IPS-15b (cell line): ENCODE results near the gene TTC6.

Source experiments
- H3K27me3 ChIP-seq: one replicate; pipeline ENCODE4 v1.6.1; 2013; ENCODE audit warnings: low read length; ENCODE audit not compliant: control insufficient read depth, insufficient read depth
- H3K36me3 ChIP-seq: one replicate; pipeline ENCODE4 v1.6.1; 2013; ENCODE audit warnings: low read length; ENCODE audit not compliant: control insufficient read depth, insufficient read depth
- H3K4me1 ChIP-seq: one replicate; pipeline ENCODE4 v1.6.1; 2013; ENCODE audit warnings: mild to moderate bottlenecking, low read length; ENCODE audit not compliant: control insufficient read depth, insufficient read depth
- H3K4me3 ChIP-seq: one replicate; pipeline ENCODE4 v1.5.1; 2013; ENCODE audit warnings: low read depth, low read length
- H3K9ac ChIP-seq: one replicate; pipeline ENCODE4 v1.6.1; 2013; ENCODE audit warnings: low read depth, mild to moderate bottlenecking, low read length
- H3K9me3 ChIP-seq: one replicate; pipeline ENCODE4 v1.6.1; 2013; ENCODE audit warnings: mild to moderate bottlenecking, low read length; ENCODE audit not compliant: control insufficient read depth, insufficient read depth

TTC6 gene

GRCh38 chr14:37601865-37602264, 6.4 kb downstream of the TTC6 start:
- no peaks in the 10 kb centered on the region for H3K9me3 ChIP-seq
- peaks cover 100% of the 10 kb centered on the region for H3K27me3 ChIP-seq
- H3K4me1 ChIP-seq, result no peaks in the 10 kb centered on the region
- H3K9ac ChIP-seq, result no peak overlapping the region
- H3K4me3 ChIP-seq, result no peak overlapping the region
- no peaks in the 10 kb centered on the region for H3K36me3 ChIP-seq

GRCh38 chr14:37602605-37603453, 7.4 kb downstream of the TTC6 start:
- Histone ChIP-seq H3K36me3 (no peaks in the 10 kb centered on the region), H3K4me1 (no peaks in the 10 kb centered on the region), H3K27me3 (peaks cover 100% of the 10 kb centered on the region), H3K4me3 (no peak overlapping the region), H3K9ac (no peak overlapping the region), H3K9me3 (no peaks in the 10 kb centered on the region)

GRCh38 chr14:37603688-37604251, 8.3 kb downstream of the TTC6 start:
- H3K9ac ChIP-seq, result no peak overlapping the region
- H3K27me3 ChIP-seq, result peaks cover 100% of the 10 kb centered on the region
- no peaks in the 10 kb centered on the region for H3K9me3 ChIP-seq
- no peaks in the 10 kb centered on the region for H3K4me1 ChIP-seq
- H3K4me3 ChIP-seq, result peak overlapping the region; percentile 18
- no peaks in the 10 kb centered on the region for H3K36me3 ChIP-seq

DNA sequence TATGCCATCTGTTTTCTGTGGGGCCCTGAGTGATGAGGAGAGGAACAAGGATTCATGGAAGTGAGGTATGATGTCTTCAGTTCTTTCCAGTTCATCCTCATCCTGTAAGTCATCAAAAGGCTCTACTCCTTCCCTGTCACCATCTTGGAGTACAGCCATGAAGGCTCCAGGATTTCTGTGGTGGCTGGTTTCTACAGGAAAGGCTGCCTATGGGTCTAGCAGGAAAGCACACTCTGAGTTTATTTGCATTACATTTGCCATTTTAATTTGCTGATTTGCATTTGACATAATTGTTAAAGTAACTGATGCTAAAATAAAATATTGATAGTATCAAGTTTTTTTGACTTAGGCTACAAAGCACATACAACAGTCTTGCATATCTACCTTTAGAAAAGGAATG, 11.2 kb downstream of the TTC6 start:
- Histone ChIP-seq H3K4me3 (no peak overlapping the region), H3K36me3 (no peaks in the 10 kb centered on the region), H3K27me3 (peaks cover 97% of the 10 kb centered on the region), H3K4me1 (no peaks in the 10 kb centered on the region), H3K9me3 (no peaks in the 10 kb centered on the region), H3K9ac (no peak overlapping the region)

GRCh38 chr14:37608649-37609048, 13.2 kb downstream of the TTC6 start:
- Histone ChIP-seq H3K4me1 (no peaks in the 10 kb centered on the region), H3K36me3 (no peaks in the 10 kb centered on the region), H3K27me3 (peaks cover 88% of the 10 kb centered on the region), H3K4me3 (no peak overlapping the region), H3K9me3 (peaks cover 5% of the 10 kb centered on the region), H3K9ac (no peak overlapping the region)

DNA sequence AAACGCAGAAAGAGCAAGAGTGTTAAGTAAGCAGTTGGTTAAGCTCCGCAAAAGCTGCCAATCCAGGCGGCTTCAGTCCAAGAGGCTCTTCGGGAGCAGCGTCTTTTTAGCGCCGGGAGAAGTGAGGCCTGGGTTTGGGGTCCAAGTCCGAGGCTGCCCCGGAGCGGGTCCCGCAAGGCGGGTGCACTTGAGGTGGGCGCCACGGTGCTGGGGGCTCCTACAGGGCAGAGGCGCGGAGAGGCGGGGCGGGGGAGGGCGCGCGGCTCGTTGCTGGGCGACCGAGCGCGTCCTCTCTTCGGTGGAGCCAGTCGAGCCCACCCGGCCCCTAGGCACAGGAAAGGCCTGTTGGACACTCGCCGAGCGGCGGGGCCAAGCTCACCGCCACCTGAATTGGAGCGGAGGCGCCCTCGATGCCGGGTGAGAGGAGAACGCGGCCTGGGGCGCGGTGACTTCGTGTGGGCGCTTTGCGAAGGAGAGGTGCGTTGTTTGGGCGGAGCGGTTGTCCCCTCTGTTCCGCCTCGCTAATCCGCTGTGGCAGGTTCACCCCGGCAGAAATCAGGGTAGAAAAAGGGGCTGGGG, 15.6 kb downstream of the TTC6 start:
- peak overlapping the region; percentile 18 for H3K4me3 ChIP-seq

DNA sequence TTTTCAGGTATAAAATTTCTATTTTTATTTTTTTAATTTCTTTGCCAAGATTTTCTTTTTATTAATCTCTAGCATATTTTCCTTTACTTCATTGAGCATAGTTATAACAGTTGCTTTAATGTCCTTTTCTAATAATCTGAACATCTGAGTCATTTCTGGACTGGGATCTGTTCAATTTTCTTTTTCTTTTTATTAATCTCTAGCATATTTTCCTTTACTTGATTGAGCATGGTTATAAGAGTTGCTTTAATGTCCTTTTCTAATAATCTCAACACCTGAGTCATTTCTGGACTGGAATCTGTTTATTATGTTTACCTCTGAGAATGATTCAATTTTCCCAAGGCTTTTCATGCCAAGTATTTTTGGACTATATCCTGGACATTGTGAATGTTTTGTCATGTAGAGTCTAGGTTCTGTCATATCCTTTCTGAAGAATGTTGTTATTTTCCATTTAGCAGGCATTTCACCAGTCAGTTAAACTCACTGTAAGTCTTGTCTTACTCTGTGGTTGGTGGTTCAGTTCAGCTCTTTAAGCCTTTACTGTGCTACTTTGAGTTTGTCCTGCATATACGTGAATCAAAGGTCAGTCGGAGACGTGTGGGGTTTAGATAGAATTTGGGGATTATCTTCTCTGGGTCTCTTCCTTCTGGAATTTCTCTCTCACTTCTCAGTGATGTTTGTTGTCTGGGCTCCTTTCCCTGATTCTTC, 20.3 kb downstream of the TTC6 start:
- Histone ChIP-seq H3K36me3 (no peaks in the 10 kb centered on the region), H3K27me3 (peaks cover 33% of the 10 kb centered on the region), H3K4me1 (no peaks in the 10 kb centered on the region), H3K9me3 (peaks cover 8% of the 10 kb centered on the region), H3K4me3 (no peak overlapping the region), H3K9ac (no peak overlapping the region)

More for the DNA sequence above, 15.6 kb downstream of the TTC6 start:
- no peaks in the 10 kb centered on the region for H3K4me1 ChIP-seq
- H3K9ac ChIP-seq, result no peak overlapping the region
- H3K27me3 ChIP-seq, result peaks cover 64% of the 10 kb centered on the region
- H3K9me3 ChIP-seq, result peaks cover 8% of the 10 kb centered on the region
- H3K36me3 ChIP-seq, result no peaks in the 10 kb centered on the region

DNA sequence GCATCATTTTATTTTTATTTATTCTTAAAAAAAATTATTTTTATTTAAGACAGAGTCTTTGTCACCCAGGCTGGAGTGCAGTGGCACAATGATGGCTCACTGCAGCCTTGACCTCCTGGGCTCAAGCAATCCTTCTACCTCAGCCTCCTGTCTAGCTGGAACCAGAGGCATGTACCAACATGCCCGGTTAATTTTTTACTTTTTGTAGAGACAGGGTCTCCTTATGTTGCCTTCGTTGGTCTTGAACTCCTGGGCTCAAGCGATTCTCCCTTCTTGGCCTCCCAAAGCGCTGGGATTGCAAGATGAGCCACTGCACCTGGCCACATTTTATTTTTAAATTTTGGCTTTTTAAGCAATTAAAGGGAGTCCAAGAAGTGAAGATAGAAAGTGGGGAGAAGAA, 21.4 kb downstream of the TTC6 start:
- no peak overlapping the region for H3K4me3 ChIP-seq
- no peaks in the 10 kb centered on the region for H3K4me1 ChIP-seq

DNA sequence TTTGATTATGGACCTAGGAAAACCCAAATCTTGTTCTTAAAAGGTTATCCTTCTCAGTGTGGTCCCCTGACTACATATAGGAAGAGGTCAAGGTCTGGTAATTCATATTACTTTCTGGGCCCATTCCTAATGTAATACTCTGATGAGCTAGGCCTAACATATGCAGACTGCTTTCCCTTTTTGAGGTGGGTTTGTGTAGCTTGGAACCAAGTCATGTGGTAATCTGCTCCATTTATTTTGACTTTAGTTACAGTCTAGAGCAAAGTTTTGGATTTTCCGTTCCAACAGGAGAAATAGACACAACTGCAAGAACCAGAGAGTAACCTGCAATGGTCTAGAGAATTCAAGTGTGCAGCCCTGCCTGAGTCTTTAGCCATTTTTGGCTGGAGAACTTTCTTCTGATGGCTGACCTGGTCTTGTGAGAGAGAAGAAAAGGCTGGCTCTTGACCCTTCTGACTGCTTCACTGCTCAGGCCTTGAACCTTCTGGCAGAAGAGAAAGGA, 22.5 kb downstream of the TTC6 start:
- peaks cover 37% of the 10 kb centered on the region for H3K27me3 ChIP-seq
- no peaks in the 10 kb centered on the region for H3K4me1 ChIP-seq
- no peak overlapping the region for H3K4me3 ChIP-seq
- no peak overlapping the region for H3K9ac ChIP-seq
- peaks cover 3% of the 10 kb centered on the region for H3K9me3 ChIP-seq
- no peaks in the 10 kb centered on the region for H3K36me3 ChIP-seq

More for the DNA sequence above, 21.4 kb downstream of the TTC6 start:
- peaks cover 35% of the 10 kb centered on the region for H3K27me3 ChIP-seq
- H3K36me3 ChIP-seq, result no peaks in the 10 kb centered on the region
- no peak overlapping the region for H3K9ac ChIP-seq
- H3K9me3 ChIP-seq, result peaks cover 8% of the 10 kb centered on the region

GRCh38 chr14:37618498-37619028, 23.1 kb downstream of the TTC6 start:
- no peaks in the 10 kb centered on the region for H3K4me1 ChIP-seq
- H3K27me3 ChIP-seq, result peaks cover 43% of the 10 kb centered on the region
- no peak overlapping the region for H3K9ac ChIP-seq
- peaks cover 3% of the 10 kb centered on the region for H3K9me3 ChIP-seq
- no peaks in the 10 kb centered on the region for H3K36me3 ChIP-seq
- no peak overlapping the region for H3K4me3 ChIP-seq

GRCh38 chr14:37620856-37621255, 25.4 kb downstream of the TTC6 start:
- no peaks in the 10 kb centered on the region for H3K36me3 ChIP-seq
- peaks cover 53% of the 10 kb centered on the region for H3K27me3 ChIP-seq
- no peak overlapping the region for H3K4me3 ChIP-seq
- H3K9ac ChIP-seq, result no peak overlapping the region
- H3K9me3 ChIP-seq, result no peaks in the 10 kb centered on the region
- H3K4me1 ChIP-seq, result no peaks in the 10 kb centered on the region
